DOHH2 (cell line): ENCODE data around the gene TRHDE.

Source experiments
- EZH2phosphoT487 ChIP-seq: fragments of 200-600 bp; sonication (generic); IDR thresholded peaks from 2 replicates; pipeline ENCODE4 v1.6.1; 2017; ENCODE audit warnings: borderline replicate concordance, mild to moderate bottlenecking, antibody characterized with exemption, low read length, moderate library complexity, mixed read lengths
- TF ChIP-seq, protein P1 (sequence below): fragments of 200-600 bp; sonication (generic); IDR thresholded peaks from one replicate; pipeline ENCODE4 v1.5.1; 2014; ENCODE audit warnings: antibody characterized with exemption, mild to moderate bottlenecking, low read depth, low read length; ENCODE audit not compliant: poor library complexity, severe bottlenecking

- TF ChIP-seq, protein P1, sequence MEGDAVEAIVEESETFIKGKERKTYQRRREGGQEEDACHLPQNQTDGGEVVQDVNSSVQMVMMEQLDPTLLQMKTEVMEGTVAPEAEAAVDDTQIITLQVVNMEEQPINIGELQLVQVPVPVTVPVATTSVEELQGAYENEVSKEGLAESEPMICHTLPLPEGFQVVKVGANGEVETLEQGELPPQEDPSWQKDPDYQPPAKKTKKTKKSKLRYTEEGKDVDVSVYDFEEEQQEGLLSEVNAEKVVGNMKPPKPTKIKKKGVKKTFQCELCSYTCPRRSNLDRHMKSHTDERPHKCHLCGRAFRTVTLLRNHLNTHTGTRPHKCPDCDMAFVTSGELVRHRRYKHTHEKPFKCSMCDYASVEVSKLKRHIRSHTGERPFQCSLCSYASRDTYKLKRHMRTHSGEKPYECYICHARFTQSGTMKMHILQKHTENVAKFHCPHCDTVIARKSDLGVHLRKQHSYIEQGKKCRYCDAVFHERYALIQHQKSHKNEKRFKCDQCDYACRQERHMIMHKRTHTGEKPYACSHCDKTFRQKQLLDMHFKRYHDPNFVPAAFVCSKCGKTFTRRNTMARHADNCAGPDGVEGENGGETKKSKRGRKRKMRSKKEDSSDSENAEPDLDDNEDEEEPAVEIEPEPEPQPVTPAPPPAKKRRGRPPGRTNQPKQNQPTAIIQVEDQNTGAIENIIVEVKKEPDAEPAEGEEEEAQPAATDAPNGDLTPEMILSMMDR: no peak
- TF ChIP-seq EZH2phosphoT487: no peak
Measured at GRCh38 chr12:72250346-72250745, 21.8 kb upstream of the TRHDE start.
